Mucosa of rectum (tissue), 2 donors: ENCODE data around the gene STPG1.

Experiments
- H3K27ac ChIP-seq, 2 donors: one replicate each; pipeline ENCODE4 v1.7.0; 2013; ENCODE audit warnings: inconsistent platforms in 2 of 2, low read depth in 2 of 2, low read length in 2 of 2
- H3K27me3 ChIP-seq, 2 donors: one replicate each; pipeline ENCODE4 v1.7.0; 2013; ENCODE audit warnings: low read length in 2 of 2; ENCODE audit not compliant: control insufficient read depth in 2 of 2, insufficient read depth in 2 of 2
- H3K36me3 ChIP-seq, 2 donors: one replicate each; pipeline ENCODE4 v1.7.0; 2013; ENCODE audit warnings: low read length in 2 of 2; ENCODE audit not compliant: control insufficient read depth in 2 of 2, insufficient read depth in 2 of 2
- H3K4me1 ChIP-seq, 2 donors: one replicate each; pipeline ENCODE4 v1.7.0; 2013; ENCODE audit warnings: low read length in 2 of 2, mild to moderate bottlenecking in 1 of 2; ENCODE audit not compliant: control insufficient read depth in 2 of 2, insufficient read depth in 2 of 2
- H3K4me3 ChIP-seq, 2 donors: one replicate each; pipeline ENCODE4 v1.7.0; 2013; ENCODE audit warnings: low read length in 2 of 2
- H3K9ac ChIP-seq, 2 donors: one replicate each; pipeline ENCODE4 v1.7.0; 2013; ENCODE audit warnings: low read length in 2 of 2, low read depth in 1 of 2, mild to moderate bottlenecking in 1 of 2
- H3K9me3 ChIP-seq, 2 donors: one replicate each; pipeline ENCODE4 v1.7.0; 2013; ENCODE audit warnings: low read length in 2 of 2; ENCODE audit not compliant: control insufficient read depth in 2 of 2
- donor health status: healthy.
- donor health status: Normal muscosa, but diverticular disease.

The STPG1 gene

DNA sequence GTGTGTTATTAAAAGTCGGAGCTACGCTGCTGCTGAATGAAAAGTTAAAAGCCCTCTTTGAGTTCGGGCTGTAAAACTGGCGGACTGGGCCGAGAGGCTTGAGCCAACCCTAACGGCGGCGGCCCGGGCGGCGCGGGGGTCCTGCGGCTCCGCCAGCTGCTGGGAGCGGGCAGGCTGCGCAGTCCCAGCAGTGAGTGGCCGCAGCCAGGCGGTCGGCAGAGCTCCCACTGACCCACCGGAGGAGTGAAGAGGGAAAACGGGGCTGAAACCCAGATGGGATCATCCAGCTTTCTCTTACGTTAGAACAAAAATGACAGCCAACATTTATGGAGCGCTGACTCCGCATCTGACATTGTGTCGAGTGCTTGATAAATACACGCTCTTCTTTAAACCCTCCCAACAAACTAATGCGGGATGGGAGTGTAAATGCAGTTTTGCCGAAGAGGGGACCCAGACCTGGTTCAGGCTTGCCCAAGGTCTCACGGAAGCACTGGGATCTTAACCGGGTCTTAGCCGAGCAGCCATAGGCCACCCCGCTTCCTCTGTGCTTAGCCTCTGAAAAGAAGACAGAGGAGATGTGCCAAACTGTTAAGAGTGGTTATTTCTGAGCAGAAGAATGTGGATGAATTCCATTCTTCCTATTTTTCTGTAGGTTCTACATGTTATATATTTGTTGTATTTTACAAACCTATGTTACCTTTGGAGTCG lies 91.0 kb downstream of the STPG1 start:
- Histone ChIP-seq H3K27me3 (peaks cover 3 to 4% of the 10 kb centered on the region in 2 donors), H3K4me1 (peaks cover 16 to 22% of the 10 kb centered on the region in 2 donors), H3K9me3 (no peaks in the 10 kb centered on the region), H3K4me3 (peak overlapping the region; percentile 65 to 73), H3K27ac (peak overlapping the region in 1 of 2 donors; percentile 5), H3K9ac (peak overlapping the region; percentile 26 to 77), H3K36me3 (no peaks in the 10 kb centered on the region)

DNA sequence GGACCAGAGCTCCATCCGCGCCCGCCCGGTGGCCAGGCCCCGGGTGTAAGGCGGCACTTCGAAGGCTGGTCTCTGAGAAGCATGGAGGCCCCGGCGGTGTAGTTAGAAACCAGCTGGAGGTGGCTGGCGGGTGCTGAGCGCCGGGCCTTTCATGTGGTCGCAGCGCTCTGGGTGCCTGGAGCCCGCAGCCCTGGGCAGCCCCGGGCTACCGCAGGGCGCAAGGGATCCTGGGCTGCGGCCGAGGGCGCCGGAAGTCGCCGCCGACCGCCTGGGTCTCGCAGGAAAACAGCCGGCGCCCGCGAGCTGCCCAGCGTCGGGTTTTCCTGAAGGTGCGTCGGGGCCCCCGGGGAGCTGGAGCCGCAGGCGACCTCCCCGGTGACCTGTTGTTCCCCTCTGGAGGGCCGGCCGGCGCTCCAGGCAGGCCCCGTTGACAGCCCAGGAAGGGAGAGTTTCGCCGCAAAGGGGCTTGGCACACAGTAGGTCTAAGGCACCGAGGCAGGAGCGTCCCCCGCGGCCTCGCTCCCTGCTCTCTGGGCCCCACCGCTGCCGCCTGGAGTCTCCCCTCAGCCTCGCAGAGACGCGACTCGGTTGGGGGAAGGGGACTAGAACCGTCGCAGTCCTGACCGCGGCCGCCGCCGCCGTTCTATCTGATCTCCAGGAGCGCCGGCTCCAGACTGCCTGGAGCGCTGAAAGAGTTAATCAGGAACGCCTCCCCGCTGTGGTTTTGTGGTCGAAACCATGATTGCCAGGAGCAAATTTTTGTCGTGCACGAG lies 91.7 kb downstream of the STPG1 start:
- H3K27me3 ChIP-seq, result peaks cover 3 to 4% of the 10 kb centered on the region in 2 donors
- H3K4me1 ChIP-seq, result peaks cover 16 to 22% of the 10 kb centered on the region in 2 donors
- H3K36me3 ChIP-seq, result no peaks in the 10 kb centered on the region
- no peaks in the 10 kb centered on the region for H3K9me3 ChIP-seq
- peak overlapping the region; percentile 65 to 73 for H3K4me3 ChIP-seq
- peak overlapping the region; percentile 26 to 77 for H3K9ac ChIP-seq
- H3K27ac ChIP-seq, result peak overlapping the region; percentile 34 to 57

DNA sequence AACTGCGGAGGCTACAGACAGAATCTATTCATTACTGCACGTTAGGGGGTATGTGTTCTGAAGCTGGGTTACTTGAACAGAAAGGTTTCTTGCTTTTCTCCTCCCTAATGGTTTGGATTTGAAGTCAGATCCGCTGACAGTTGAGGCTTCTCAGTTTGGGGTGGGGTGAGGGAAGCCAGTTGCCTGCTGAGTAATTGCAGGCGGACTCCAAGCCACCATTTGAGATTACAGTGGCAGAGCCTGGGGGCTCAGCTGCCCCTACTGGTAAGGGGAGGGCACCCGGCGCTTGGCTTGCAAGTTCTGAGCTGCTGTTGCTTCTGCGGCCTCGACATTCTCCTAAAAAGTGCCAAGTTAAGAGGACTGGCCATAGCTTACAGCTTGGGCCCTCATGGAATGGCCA lies 92.5 kb downstream of the STPG1 start:
- Histone ChIP-seq H3K27ac (no peak overlapping the region), H3K4me1 (peaks cover 16 to 22% of the 10 kb centered on the region in 2 donors), H3K4me3 (peak overlapping the region; percentile 46 to 73), H3K36me3 (no peaks in the 10 kb centered on the region), H3K27me3 (peaks cover 4% of the 10 kb centered on the region in 2 donors), H3K9me3 (no peaks in the 10 kb centered on the region), H3K9ac (no peak overlapping the region)

DNA sequence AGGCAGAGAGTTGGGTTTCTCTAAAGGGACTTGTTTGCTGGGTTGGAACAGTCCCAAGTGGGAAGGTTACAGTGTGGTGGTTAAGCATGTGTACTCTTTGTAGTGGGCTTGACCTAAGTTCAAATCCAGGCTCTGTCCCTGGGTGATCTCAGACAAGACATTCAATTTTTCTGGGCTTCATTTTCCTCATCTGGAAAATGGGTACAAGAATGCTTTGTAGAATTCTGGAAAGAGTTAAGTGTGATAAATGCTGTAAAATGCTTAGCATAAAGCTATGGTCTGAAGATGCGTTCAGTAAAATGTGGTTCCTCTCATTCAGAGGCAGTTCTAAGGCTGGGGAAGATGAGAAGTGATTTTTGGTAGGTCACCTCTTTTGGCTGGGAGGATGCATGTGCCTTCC lies 93.6 kb downstream of the STPG1 start:
- H3K9ac ChIP-seq, result peak overlapping the region in 1 of 2 donors; percentile 45
- no peaks in the 10 kb centered on the region for H3K9me3 ChIP-seq
- no peak overlapping the region for H3K4me3 ChIP-seq
- H3K36me3 ChIP-seq, result no peaks in the 10 kb centered on the region
- H3K4me1 ChIP-seq, result peaks cover 16 to 22% of the 10 kb centered on the region in 2 donors
- peaks cover 4 to 5% of the 10 kb centered on the region in 2 donors for H3K27me3 ChIP-seq
- no peak overlapping the region for H3K27ac ChIP-seq

DNA sequence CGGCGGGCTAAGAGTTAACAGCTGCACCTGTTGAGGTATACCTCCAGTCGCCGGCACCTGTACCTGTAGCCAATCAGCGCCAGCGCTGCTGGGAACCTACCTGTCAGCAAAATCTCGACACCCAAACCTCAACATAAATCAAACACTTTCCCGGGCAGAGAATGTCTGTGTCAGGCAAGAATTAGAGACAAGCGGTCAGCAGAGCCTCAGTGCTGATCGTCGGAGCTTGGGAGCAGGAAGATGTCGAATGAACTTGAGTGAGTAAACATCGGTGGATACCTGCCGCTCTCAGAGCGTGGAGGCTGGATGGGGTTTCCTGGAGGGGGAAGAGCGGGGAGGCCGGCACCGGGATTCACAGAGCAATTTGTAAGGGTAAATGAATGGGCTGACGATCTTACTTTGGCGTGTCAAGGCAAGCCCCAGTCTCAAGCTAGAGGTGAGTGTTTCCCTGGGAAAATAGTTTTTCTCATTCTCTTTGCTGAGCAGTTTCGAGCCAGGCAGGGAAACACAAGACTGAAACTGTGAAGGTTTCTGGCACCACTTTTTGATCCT lies 94.2 kb downstream of the STPG1 start, which contains the start of gene GRHL3:
TSS of gene GRHL3 (plus strand) at position 46 of the 552 bp plus-strand sequence. CDS start at position 241, 195 bp downstream.
- Histone ChIP-seq H3K36me3 (no peaks in the 10 kb centered on the region), H3K4me3 (peak within 1 kb of the TSS; percentile 11 to 58), H3K27ac (no peak within 1 kb of the TSS), H3K27me3 (peaks cover 4 to 9% of the 10 kb centered on the region in 2 donors), H3K4me1 (peaks cover 16 to 22% of the 10 kb centered on the region in 2 donors), H3K9ac (peak within 1 kb of the TSS in 1 of 2 donors; percentile 45), H3K9me3 (no peaks in the 10 kb centered on the region)

DNA sequence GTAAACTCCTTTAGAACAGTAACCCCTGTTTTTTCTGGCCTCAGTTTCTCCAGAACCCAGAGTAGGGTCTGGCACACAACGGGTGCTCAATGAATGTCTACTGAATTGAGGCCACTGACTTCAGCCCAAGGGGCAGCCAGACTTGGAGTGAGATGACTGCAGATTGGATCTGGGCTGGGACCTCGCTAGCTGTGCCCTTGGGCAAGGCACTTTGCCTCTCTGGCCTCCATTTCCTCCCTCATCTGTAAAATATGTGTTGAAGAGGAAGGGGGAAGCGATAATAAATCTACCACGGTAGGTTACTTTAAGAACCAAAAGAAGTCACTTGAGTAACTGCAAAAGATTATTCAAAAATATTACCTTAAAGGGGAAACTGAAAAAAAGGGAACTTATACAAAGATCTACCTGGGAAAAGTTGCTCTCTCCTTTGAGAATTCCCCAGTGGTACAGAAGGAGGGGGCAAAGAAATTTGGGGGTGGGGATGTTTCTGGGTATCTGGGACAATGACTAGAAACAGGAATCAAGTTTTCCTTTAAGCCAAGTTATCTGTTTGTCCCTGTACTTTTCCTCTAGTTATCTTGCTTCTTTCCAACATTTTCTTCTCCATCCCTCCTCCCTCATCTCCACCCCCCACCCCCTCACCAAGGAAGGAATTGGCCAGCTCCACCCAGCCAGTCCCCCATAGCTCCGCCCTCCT lies 94.8 kb downstream of the STPG1 start:
- Histone ChIP-seq H3K9ac (peak overlapping the region in 1 of 2 donors; percentile 45), H3K27ac (no peak overlapping the region), H3K4me3 (peak overlapping the region in 1 of 2 donors; percentile 11), H3K4me1 (peaks cover 16 to 22% of the 10 kb centered on the region in 2 donors), H3K9me3 (no peaks in the 10 kb centered on the region), H3K27me3 (peaks cover 4 to 9% of the 10 kb centered on the region in 2 donors), H3K36me3 (no peaks in the 10 kb centered on the region)

DNA sequence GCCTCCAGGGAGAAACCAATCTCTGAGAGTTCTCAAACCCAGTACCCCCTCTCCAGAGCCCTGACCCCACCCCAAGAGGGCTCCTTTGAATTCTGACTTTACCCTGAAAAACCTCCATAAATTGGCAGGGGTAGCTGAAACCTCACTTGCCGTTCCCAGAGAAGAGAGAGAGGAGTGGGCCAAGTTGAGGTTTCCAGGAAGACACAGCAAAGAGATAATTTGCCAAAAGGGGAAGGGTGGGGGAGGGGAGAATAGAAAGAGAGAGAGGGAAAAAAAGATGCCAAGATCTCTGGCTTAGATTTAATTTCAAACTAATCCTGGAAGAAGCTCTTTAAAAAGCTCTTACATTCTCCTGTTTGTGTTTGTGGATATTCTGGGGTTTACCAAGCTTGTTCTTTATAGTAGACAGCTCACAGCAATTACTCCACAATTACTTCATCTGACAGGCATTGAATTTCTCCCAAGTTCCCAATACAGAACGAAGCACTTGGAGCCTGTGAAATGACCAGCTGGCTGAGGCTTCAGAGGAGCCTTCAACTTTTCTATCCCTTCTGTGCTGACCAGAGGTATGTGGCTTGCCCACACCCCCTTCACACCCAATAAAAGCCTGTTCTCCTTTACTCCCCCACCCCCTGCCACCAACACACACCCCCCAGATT lies 95.5 kb downstream of the STPG1 start:
- H3K4me3 ChIP-seq, result no peak overlapping the region
- H3K9me3 ChIP-seq, result no peaks in the 10 kb centered on the region
- H3K4me1 ChIP-seq, result peaks cover 16 to 22% of the 10 kb centered on the region in 2 donors
- no peaks in the 10 kb centered on the region for H3K36me3 ChIP-seq
- peaks cover 4 to 9% of the 10 kb centered on the region in 2 donors for H3K27me3 ChIP-seq
- H3K9ac ChIP-seq, result no peak overlapping the region
- H3K27ac ChIP-seq, result no peak overlapping the region

DNA sequence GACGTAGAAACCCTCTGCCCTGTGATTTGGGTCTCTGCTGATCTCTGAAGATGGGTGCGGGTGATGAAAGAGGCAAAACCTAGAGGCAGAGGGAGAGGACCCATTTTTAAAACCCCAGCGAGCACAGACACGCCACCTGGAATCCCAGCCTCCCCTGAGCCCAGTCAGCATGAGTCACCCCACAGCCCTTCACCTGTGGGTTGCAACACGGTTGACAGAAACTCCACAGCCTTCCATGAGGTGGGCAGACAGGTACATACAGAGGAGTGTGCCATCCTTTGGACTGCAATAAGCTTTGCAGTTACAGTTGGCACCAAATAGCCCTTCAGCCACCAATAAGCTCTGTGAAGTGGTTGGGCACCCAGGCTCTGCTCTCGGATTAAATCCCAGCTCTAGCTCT lies 96.5 kb downstream of the STPG1 start:
- no peaks in the 10 kb centered on the region for H3K9me3 ChIP-seq
- H3K4me3 ChIP-seq, result no peak overlapping the region
- H3K4me1 ChIP-seq, result peaks cover 11 to 21% of the 10 kb centered on the region in 2 donors
- no peaks in the 10 kb centered on the region for H3K36me3 ChIP-seq
- no peak overlapping the region for H3K9ac ChIP-seq
- H3K27me3 ChIP-seq, result peaks cover 2 to 9% of the 10 kb centered on the region in 2 donors
- no peak overlapping the region for H3K27ac ChIP-seq

DNA sequence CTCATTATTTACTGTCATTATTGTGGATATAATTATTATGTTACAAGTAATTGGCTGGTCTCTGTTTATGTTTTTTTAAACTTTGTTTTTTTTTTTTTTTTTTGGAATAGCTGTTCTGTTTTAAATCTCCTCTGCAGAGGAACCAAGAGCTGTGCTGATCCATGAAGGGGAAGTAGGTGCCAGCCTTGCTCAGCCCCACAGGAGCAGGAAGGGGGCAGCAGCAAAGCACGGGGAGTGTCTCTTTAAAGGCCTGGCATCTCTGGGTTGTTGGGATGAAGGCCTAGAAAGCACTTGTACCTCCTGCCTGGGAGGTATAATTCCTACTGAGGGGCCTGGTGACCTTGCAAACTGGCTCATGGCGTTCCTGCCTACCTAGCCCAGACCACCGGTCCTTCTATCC lies 96.9 kb downstream of the STPG1 start:
- H3K4me1 ChIP-seq, result peaks cover 11 to 17% of the 10 kb centered on the region in 2 donors
- H3K36me3 ChIP-seq, result no peaks in the 10 kb centered on the region
- no peaks in the 10 kb centered on the region for H3K9me3 ChIP-seq
- H3K27ac ChIP-seq, result no peak overlapping the region
- H3K4me3 ChIP-seq, result no peak overlapping the region
- H3K27me3 ChIP-seq, result peaks cover 0 to 9% of the 10 kb centered on the region in 2 donors
- no peak overlapping the region for H3K9ac ChIP-seq
